Ovary (tissue), 9 donors: ENCODE results near the gene TMEM169. TPM values are rescaled to one million over a fixed set of nuclear protein-coding genes. Genes with fewer than 3 reads are reported as not detected.

Experiments used
- DNase-seq, 5 donors: peaks; one replicate each; pipeline ENCODE4 v3.0.0-alpha.2; 2019 to 2020
- H3K27ac ChIP-seq, 2 donors: fragments of 200-600 bp; one replicate each; pipeline versions ENCODE4 v1.5.1 to v1.8.0; 2019 to 2022
- H3K27me3 ChIP-seq: fragments of 200-600 bp; one replicate; pipeline ENCODE4 v1.8.0; 2022
- H3K36me3 ChIP-seq: fragments of 200-600 bp; sonication (generic); one replicate; pipeline ENCODE4 v1.5.1; 2019
- H3K4me1 ChIP-seq: one replicate; pipeline ENCODE4 v1.8.1; 2013; ENCODE audit warnings: mild to moderate bottlenecking, moderate library complexity; ENCODE audit not compliant: insufficient read depth
- H3K4me3 ChIP-seq: fragments of 200-600 bp; sonication (generic); one replicate; pipeline ENCODE4 v1.5.1; 2017
- H3K9me3 ChIP-seq, 2 donors: fragments of 200-600 bp in 1 of 2; sonication (generic) in 1 of 2; one replicate each; pipeline versions ENCODE4 v1.5.1 to v1.8.1; 2013 to 2019; ENCODE audit warnings: mild to moderate bottlenecking in 1 of 2, moderate library complexity in 1 of 2
- EP300 ChIP-seq: sonication (generic); formaldehyde crosslinking; IDR thresholded peaks from one replicate; pipeline ENCODE4 v1.6.1; 2017; ENCODE audit warnings: antibody characterized with exemption
- POLR2A ChIP-seq: fragments of 450-650 bp; IDR thresholded peaks from one replicate; pipeline ENCODE4 v1.6.1; 2017; ENCODE audit warnings: antibody characterized with exemption, mild to moderate bottlenecking, moderate library complexity
- WGBS, 3 donors: extraction: QIAGEN DNeasy Blood & Tissue Kit in 1 of 3; methylation state at CpG; one replicate each; pipeline versions ENCODE4 v1.1.5 to v1.1.7; 2013 to 2017; 5-methylcytosine and 5-hydroxymethylcytosine counted together
- intact Hi-C, 4 donors: fragments of 100-400 bp; cut with DNase I; formaldehyde crosslinking; loops; one replicate each; pipeline versions ENCODE4 v1.11.0 to v1.15.1; 2022 to 2023
- polyA plus RNA-seq, 2 donors: library from polyadenylated mRNA; stranded (reverse); fragments of 200-250 nt in 1 of 2; fragments of 350-450 nt in 1 of 2; fragmentation: Illumina TruSeq in 1 of 2; extraction: RNeasy Lipid Tissue Mini Kit (QIAGEN cat#74804) in 1 of 2; gene quantifications; one replicate each; pipeline ENCODE4 v1.2.3, GENCODE V29; 2013 to 2014
- total RNA-seq, 7 donors: library from RNA; depleted of rRNA in 2 of 7; stranded (reverse); fragments of >200 nt in 2 of 7; fragmentation: NEBNext Ultra II Directional in 3 of 7; extraction: Animal tissue kit (Norgen Biotek cat#: 25700) in 3 of 7; gene quantifications; one replicate each; pipeline versions ENCODE4 v1.1.0 to v1.2.4, GENCODE V29; 2016 to 2023
- TF ChIP-seq, protein P1 (sequence below), 3 donors: fragments of 450-650 bp in 2 of 3; fragments of 200-600 bp in 1 of 3; IDR thresholded peaks; one replicate each; pipeline versions ENCODE4 v1.5.1 to v1.8.0; 2016 to 2022; ENCODE audit warnings: antibody characterized with exemption in 3 of 3, mild to moderate bottlenecking in 1 of 3
- donor health status: DM: no; HTN: no; CAD: no; lungs with moderate emphysema.
- donor health status: DM: no; HTN: no; CAD: no.
- donor health status: Bipolar disorder and iron deficiency.
- donor health status: DM: yes; HTN: yes; CAD: no.
- donor health status: DM: no; HTN: no; CAD: no.
- donor health status: DM: yes; HTN: yes; CAD: no.

Gene TMEM169
- total and polyA plus RNA-seq, 9 donors: 0.24 to 0.79 (median 0.37) TPM

DNA sequence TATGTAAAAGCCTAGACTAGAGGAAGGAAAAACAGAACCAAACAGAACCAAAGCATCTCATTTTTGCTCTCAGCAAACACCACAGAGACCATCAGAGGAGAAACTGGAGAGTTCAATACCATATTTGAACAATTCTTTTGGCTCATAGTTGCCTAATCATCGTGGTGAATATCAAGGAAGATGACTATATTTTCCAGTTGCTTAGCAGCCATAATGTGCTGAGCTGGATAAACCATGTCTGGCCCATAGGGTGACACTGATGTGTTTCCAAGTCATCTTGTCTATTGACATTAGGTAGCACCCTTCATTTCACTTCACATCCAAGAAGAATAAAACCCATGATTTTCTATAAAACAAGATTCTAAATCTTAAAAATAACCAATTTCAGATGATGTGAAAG lies 21.5 kb downstream of the TMEM169 start:
- intact Hi-C loops: no loop called here
- WGBS, 3 donors: 62 to 79% (median 72%) methylated on average over 1 of the region's 1 CpG
- no peak overlapping the region for H3K27ac ChIP-seq
- H3K4me1 ChIP-seq: no peaks in the 10 kb centered on the region
- H3K9me3 ChIP-seq: no peaks in the 10 kb centered on the region
- no peak for DNase-seq
- no peak overlapping the region for H3K4me3 ChIP-seq
- no peaks in the 10 kb centered on the region for H3K27me3 ChIP-seq
- no peaks in the 10 kb centered on the region for H3K36me3 ChIP-seq
- no peak for TF ChIP-seq EP300
- TF ChIP-seq POLR2A: no peak
- TF ChIP-seq, protein P1, sequence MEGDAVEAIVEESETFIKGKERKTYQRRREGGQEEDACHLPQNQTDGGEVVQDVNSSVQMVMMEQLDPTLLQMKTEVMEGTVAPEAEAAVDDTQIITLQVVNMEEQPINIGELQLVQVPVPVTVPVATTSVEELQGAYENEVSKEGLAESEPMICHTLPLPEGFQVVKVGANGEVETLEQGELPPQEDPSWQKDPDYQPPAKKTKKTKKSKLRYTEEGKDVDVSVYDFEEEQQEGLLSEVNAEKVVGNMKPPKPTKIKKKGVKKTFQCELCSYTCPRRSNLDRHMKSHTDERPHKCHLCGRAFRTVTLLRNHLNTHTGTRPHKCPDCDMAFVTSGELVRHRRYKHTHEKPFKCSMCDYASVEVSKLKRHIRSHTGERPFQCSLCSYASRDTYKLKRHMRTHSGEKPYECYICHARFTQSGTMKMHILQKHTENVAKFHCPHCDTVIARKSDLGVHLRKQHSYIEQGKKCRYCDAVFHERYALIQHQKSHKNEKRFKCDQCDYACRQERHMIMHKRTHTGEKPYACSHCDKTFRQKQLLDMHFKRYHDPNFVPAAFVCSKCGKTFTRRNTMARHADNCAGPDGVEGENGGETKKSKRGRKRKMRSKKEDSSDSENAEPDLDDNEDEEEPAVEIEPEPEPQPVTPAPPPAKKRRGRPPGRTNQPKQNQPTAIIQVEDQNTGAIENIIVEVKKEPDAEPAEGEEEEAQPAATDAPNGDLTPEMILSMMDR (IDR thresholded peaks at IDR 0.05): no peak

GRCh38 chr2:216104691-216105090 lies 23.0 kb downstream of the TMEM169 start:
- Histone ChIP-seq H3K27ac (no peak overlapping the region), H3K36me3 (no peaks in the 10 kb centered on the region), H3K9me3 (no peaks in the 10 kb centered on the region), H3K4me3 (no peak overlapping the region), H3K27me3 (no peaks in the 10 kb centered on the region), H3K4me1 (no peaks in the 10 kb centered on the region)
- 74 to 83% (median 80%) methylated on average over 3 of the region's 3 CpGs for WGBS, 3 donors
- intact Hi-C loops: no loop called here
- TF ChIP-seq, protein P1 (IDR thresholded peaks at IDR 0.05): no peak
- no peak for TF ChIP-seq POLR2A
- TF ChIP-seq EP300: no peak
- no peak for DNase-seq

DNA sequence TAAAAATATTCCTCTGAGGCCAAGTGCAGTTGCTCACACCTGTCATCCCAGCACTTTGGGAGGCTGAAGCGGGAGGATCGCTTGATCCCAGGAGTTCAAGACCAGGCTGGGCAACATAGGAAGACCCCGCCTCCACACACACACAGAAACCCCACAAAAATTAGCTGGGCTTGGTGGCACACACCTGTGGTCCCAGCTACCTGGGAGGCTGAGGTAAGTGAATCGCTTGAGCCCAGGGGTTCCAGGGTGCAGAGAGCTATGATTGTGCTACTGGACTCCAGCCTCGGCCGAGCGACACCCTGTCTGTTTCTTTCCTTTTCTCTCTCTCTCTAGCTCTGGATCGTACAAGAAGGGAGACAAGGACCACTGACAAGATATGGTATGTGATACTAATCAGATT lies 25.6 kb downstream of the TMEM169 start:
- no peaks in the 10 kb centered on the region for H3K27me3 ChIP-seq
- no peak for DNase-seq
- H3K4me1 ChIP-seq: peaks cover 2% of the 10 kb centered on the region
- H3K36me3 ChIP-seq: no peaks in the 10 kb centered on the region
- H3K4me3 ChIP-seq: no peak overlapping the region
- intact Hi-C loops: no loop called here
- no peaks in the 10 kb centered on the region for H3K9me3 ChIP-seq
- TF ChIP-seq, protein P1 (IDR thresholded peaks at IDR 0.05): no peak
- TF ChIP-seq EP300 (no peak), POLR2A (no peak)
- no peak overlapping the region for H3K27ac ChIP-seq
- WGBS, 3 donors: 76 to 85% (median 78%) methylated on average over 8 of the region's 8 CpGs

- DNase-seq: no peak
- WGBS, 3 donors: 36 to 45% (median 42%) methylated on average over 13 of the region's 13 CpGs
- intact Hi-C loops: no loop called here
Observed at GRCh38 chr2:216107760-216108159, 26.0 kb downstream of the TMEM169 start.

DNA sequence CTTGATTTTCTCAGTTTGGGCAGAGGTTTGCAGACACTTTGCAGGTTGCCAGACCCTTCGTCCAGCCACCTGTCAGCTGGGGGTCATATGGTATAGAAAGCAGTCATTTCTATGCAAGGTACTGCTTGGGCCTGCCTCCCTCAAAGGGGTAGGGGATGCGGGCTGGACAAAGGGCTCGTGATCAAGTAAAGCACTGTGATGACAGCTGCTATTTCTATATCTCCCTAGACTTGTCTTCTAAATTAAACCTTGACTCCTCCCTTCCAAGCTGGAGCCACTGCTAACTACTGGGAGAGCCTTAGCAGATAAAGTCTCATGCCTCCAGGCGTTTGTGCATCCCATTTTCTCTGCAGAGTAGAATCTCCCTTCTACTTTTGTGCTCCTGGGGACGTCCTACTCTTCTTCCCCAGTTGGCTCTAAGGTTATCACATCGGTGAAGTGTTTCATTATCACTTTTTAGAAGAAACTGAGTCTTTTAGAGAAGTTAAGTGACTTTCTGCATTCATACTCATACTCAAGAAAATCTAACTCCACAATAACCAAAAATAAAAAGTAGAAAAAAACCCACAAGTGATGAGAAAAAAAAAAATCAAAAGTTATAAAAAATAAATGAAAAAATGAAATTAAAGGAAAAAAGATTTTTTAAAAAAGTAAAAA lies 26.7 kb downstream of the TMEM169 start:
- peak overlapping the region; percentile 76 for H3K4me3 ChIP-seq
- 41 to 60% (median 50%) methylated on average over 6 of the region's 6 CpGs for WGBS, 3 donors
- DNase-seq: no peak
- H3K4me1 ChIP-seq: peaks cover 2% of the 10 kb centered on the region
- intact Hi-C loops: no loop called here
- H3K27me3 ChIP-seq: no peaks in the 10 kb centered on the region
- H3K27ac ChIP-seq: no peak overlapping the region
- no peaks in the 10 kb centered on the region for H3K36me3 ChIP-seq
- no peaks in the 10 kb centered on the region for H3K9me3 ChIP-seq
- TF ChIP-seq POLR2A (no peak), EP300 (no peak)
- TF ChIP-seq, protein P1 (IDR thresholded peaks at IDR 0.05): no peak

More at GRCh38 chr2:216107760-216108159, 26.0 kb downstream of the TMEM169 start:
- Histone ChIP-seq H3K9me3 (no peaks in the 10 kb centered on the region), H3K4me1 (peaks cover 2% of the 10 kb centered on the region), H3K27me3 (no peaks in the 10 kb centered on the region), H3K27ac (no peak overlapping the region), H3K4me3 (no peak overlapping the region), H3K36me3 (no peaks in the 10 kb centered on the region)
- no peak for TF ChIP-seq EP300
